Kasumi-1 (cell line): ENCODE data around the gene AK8.
A peak's percentile ranks its signal among the peaks of the same experiment; 100 is the strongest.

Experiments
- DNase-seq, 2 experiments: peaks; one replicate each; lab custom pipeline; 2025; lab: John Stamatoyannopoulos, UW

Gene AK8

GRCh38 chr9:132770770-132771310, 107.2 kb downstream of the AK8 start:
- DNase-seq, result no peak

- DNase-seq, result peak; percentile 69 to 71
Observed at GRCh38 chr9:132769906-132770769, 107.9 kb downstream of the AK8 start.

- peak; percentile 70 to 82 for DNase-seq
Observed at GRCh38 chr9:132768932-132769905, 108.9 kb downstream of the AK8 start.

GRCh38 chr9:132763574-132763973, 114.5 kb downstream of the AK8 start:
- DNase-seq, result no peak

GRCh38 chr9:132762896-132763295, 115.2 kb downstream of the AK8 start:
- DNase-seq, result no peak

- DNase-seq, result no peak
Observed at GRCh38 chr9:132761602-132762001, 116.5 kb downstream of the AK8 start.

- no peak for DNase-seq
Observed at GRCh38 chr9:132760057-132760456, 118.0 kb downstream of the AK8 start.

- DNase-seq, result no peak
Observed at GRCh38 chr9:132757016-132757415, 121.1 kb downstream of the AK8 start.

- no peak for DNase-seq
Observed at GRCh38 chr9:132756214-132756845, 121.8 kb downstream of the AK8 start.

- no peak for DNase-seq
Observed at GRCh38 chr9:132755096-132755495, 123.0 kb downstream of the AK8 start.

- no peak for DNase-seq
Observed at GRCh38 chr9:132754236-132754635, 123.8 kb downstream of the AK8 start.

GRCh38 chr9:132753593-132753880, 124.5 kb downstream of the AK8 start:
- no peak for DNase-seq

GRCh38 chr9:132752877-132753592, 125.0 kb downstream of the AK8 start:
- no peak for DNase-seq

- no peak for DNase-seq
Observed at GRCh38 chr9:132750668-132751067, 127.4 kb downstream of the AK8 start.

GRCh38 chr9:132749306-132749705, 128.8 kb downstream of the AK8 start:
- DNase-seq, result no peak

GRCh38 chr9:132748450-132748849, 129.6 kb downstream of the AK8 start:
- no peak for DNase-seq

- no peak for DNase-seq
Observed at GRCh38 chr9:132745756-132746709, 132.1 kb downstream of the AK8 start.

GRCh38 chr9:132744881-132745755, 133.0 kb downstream of the AK8 start:
- no peak for DNase-seq

GRCh38 chr9:132743931-132744479, 134.1 kb downstream of the AK8 start:
- no peak for DNase-seq
